Suprapubic skin (tissue), 3 donors: ENCODE data around the gene EPHB3.

Source experiments
- POLR2A ChIP-seq, 2 donors: fragments of 450-650 bp; IDR thresholded peaks; one replicate each; pipeline ENCODE4 v1.6.1; 2017; ENCODE audit warnings: antibody characterized with exemption in 2 of 2, mild to moderate bottlenecking in 2 of 2, moderate library complexity in 2 of 2
- TF ChIP-seq, protein P1 (sequence below), 2 donors: fragments of 200-600 bp in 1 of 2; fragments of 450-650 bp in 1 of 2; sonication (generic) in 1 of 2; IDR thresholded peaks; one replicate each; pipeline ENCODE4 v1.5.1; 2016 to 2019; ENCODE audit warnings: antibody characterized with exemption in 2 of 2, mild to moderate bottlenecking in 1 of 2, moderate library complexity in 1 of 2

DNA sequence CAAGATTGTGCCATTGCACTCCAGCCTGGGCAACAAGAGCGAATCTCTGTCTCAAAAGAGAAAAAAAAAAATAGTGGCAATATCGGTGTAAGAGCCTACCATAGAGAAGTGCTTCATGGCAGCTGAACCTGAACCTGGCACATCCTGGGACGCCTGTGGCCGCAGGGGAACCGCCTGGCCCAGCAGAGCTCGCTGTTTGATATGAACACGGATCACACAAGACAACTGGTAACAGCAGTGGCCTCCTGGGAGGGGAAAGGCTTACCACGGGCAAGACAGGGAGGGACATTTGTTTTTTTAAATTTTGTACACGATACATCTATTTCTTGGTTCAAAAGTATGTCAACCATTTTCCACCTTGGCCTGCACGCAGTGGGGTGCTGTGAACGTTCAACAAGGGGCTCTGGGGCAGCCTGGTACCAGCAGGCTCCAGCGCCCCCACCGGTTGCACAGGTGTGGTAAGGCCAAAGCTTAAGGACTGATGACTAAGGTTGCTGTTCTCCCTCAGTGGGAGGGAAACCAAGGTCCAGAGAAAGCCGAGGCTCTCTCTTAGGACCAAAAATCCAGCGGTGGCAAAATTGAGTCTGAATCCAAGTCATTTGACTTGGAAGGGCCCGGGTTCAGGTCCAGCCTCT lies 21.7 kb upstream of the EPHB3 start:
- TF ChIP-seq, protein P1, sequence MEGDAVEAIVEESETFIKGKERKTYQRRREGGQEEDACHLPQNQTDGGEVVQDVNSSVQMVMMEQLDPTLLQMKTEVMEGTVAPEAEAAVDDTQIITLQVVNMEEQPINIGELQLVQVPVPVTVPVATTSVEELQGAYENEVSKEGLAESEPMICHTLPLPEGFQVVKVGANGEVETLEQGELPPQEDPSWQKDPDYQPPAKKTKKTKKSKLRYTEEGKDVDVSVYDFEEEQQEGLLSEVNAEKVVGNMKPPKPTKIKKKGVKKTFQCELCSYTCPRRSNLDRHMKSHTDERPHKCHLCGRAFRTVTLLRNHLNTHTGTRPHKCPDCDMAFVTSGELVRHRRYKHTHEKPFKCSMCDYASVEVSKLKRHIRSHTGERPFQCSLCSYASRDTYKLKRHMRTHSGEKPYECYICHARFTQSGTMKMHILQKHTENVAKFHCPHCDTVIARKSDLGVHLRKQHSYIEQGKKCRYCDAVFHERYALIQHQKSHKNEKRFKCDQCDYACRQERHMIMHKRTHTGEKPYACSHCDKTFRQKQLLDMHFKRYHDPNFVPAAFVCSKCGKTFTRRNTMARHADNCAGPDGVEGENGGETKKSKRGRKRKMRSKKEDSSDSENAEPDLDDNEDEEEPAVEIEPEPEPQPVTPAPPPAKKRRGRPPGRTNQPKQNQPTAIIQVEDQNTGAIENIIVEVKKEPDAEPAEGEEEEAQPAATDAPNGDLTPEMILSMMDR (IDR thresholded peaks at IDR 0.05) = no peak
- TF ChIP-seq POLR2A (IDR thresholded peaks at IDR 0.05) = no peak
